HCT116 (cell line): ENCODE results near the gene MAP1S.

ENCODE experiments used
- ELF1 ChIP-seq: IDR thresholded peaks from 2 replicates; pipeline ENCODE4 v1.6.1; 2012; ENCODE audit warnings: low read depth, borderline replicate concordance
- EZH2 ChIP-seq: fragments of 200-600 bp; sonication (generic); IDR thresholded peaks from 2 replicates; pipeline ENCODE4 v1.6.1; 2017; ENCODE audit warnings: antibody characterized with exemption, mixed run types
- JUND ChIP-seq: IDR thresholded peaks from 2 replicates; pipeline ENCODE4 v1.6.1; 2012
- POLR2A ChIP-seq: IDR thresholded peaks from 2 replicates; pipeline ENCODE4 v1.7.0; 2011; ENCODE audit warnings: borderline replicate concordance; ENCODE audit not compliant: insufficient read depth, insufficient read length; ENCODE audit errors: extremely low read depth
- POLR2AphosphoS5 ChIP-seq: IDR thresholded peaks from 2 replicates; pipeline ENCODE4 v1.6.1; 2011; ENCODE audit warnings: mild to moderate bottlenecking, low read depth, low read length, moderate library complexity
- RAD21 ChIP-seq: IDR thresholded peaks from 2 replicates; pipeline ENCODE4 v1.6.1; 2012; ENCODE audit warnings: low read depth, mild to moderate bottlenecking
- SP1 ChIP-seq: IDR thresholded peaks from 2 replicates; pipeline ENCODE4 v1.6.1; 2012; ENCODE audit warnings: low read depth
- TCF7L2 ChIP-seq: IDR thresholded peaks from 2 replicates; pipeline ENCODE4 v1.7.0; 2011; ENCODE audit warnings: borderline replicate concordance, inconsistent platforms; ENCODE audit not compliant: insufficient read depth, insufficient read length; ENCODE audit errors: extremely low read depth
- YY1 ChIP-seq: IDR thresholded peaks from 2 replicates; pipeline ENCODE4 v1.6.1; 2011; ENCODE audit warnings: low read length, low read depth, moderate library complexity, mild to moderate bottlenecking; ENCODE audit not compliant: insufficient replicate concordance; ENCODE audit errors: extremely low read depth
- ZNF274 ChIP-seq: fragments of 200-500 bp; sonication (Bioruptor generic); IDR thresholded peaks from 2 replicates; pipeline ENCODE4 v1.6.1; 2014; ENCODE audit warnings: mild to moderate bottlenecking, low read depth, low read length, inconsistent platforms
- TF ChIP-seq, protein P1 (sequence below), 3 experiments: fragments of 200-600 bp in 1 of 3; sonication (generic) in 1 of 3; IDR thresholded peaks in 2 of 3; conservative IDR thresholded peaks in 1 of 3; 2 replicates each; pipeline ENCODE4 v1.5.1; 2012 to 2017; ENCODE audit warnings: low read depth in 2 of 3, low read length in 2 of 3, antibody characterized with exemption in 1 of 3, borderline replicate concordance in 1 of 3, control low read depth in 1 of 3, mild to moderate bottlenecking in 1 of 3, mixed read lengths in 1 of 3, mixed run types in 1 of 3, moderate library complexity in 1 of 3; ENCODE audit not compliant: insufficient read depth in 1 of 3
- TF ChIP-seq, protein P2 (sequence below): IDR thresholded peaks from 2 replicates; pipeline ENCODE4 v1.6.1; 2012
- TF ChIP-seq, protein P3 (sequence below): IDR thresholded peaks from 2 replicates; pipeline ENCODE4 v1.6.1; 2012; ENCODE audit warnings: low read depth

- TF ChIP-seq, protein P1, sequence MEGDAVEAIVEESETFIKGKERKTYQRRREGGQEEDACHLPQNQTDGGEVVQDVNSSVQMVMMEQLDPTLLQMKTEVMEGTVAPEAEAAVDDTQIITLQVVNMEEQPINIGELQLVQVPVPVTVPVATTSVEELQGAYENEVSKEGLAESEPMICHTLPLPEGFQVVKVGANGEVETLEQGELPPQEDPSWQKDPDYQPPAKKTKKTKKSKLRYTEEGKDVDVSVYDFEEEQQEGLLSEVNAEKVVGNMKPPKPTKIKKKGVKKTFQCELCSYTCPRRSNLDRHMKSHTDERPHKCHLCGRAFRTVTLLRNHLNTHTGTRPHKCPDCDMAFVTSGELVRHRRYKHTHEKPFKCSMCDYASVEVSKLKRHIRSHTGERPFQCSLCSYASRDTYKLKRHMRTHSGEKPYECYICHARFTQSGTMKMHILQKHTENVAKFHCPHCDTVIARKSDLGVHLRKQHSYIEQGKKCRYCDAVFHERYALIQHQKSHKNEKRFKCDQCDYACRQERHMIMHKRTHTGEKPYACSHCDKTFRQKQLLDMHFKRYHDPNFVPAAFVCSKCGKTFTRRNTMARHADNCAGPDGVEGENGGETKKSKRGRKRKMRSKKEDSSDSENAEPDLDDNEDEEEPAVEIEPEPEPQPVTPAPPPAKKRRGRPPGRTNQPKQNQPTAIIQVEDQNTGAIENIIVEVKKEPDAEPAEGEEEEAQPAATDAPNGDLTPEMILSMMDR (IDR thresholded peaks at IDR 0.05 in 2 of 3, conservative IDR thresholded peaks at IDR 0.05 in 1 of 3; ENCODE audit: borderline replicate concordance in 1 of 3, insufficient read depth in 1 of 3, low read depth in 2 of 3, low read length in 2 of 3) = no peak
- TF ChIP-seq EZH2 (no peak), JUND (no peak), ZNF274 (no peak), POLR2A (no peak), POLR2AphosphoS5 (no peak), YY1 (no peak), RAD21 (no peak), TCF7L2 (no peak), SP1 (no peak), ELF1 (no peak)
- TF ChIP-seq, protein P2, sequence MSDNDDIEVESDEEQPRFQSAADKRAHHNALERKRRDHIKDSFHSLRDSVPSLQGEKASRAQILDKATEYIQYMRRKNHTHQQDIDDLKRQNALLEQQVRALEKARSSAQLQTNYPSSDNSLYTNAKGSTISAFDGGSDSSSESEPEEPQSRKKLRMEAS = no peak
- TF ChIP-seq, protein P3, sequence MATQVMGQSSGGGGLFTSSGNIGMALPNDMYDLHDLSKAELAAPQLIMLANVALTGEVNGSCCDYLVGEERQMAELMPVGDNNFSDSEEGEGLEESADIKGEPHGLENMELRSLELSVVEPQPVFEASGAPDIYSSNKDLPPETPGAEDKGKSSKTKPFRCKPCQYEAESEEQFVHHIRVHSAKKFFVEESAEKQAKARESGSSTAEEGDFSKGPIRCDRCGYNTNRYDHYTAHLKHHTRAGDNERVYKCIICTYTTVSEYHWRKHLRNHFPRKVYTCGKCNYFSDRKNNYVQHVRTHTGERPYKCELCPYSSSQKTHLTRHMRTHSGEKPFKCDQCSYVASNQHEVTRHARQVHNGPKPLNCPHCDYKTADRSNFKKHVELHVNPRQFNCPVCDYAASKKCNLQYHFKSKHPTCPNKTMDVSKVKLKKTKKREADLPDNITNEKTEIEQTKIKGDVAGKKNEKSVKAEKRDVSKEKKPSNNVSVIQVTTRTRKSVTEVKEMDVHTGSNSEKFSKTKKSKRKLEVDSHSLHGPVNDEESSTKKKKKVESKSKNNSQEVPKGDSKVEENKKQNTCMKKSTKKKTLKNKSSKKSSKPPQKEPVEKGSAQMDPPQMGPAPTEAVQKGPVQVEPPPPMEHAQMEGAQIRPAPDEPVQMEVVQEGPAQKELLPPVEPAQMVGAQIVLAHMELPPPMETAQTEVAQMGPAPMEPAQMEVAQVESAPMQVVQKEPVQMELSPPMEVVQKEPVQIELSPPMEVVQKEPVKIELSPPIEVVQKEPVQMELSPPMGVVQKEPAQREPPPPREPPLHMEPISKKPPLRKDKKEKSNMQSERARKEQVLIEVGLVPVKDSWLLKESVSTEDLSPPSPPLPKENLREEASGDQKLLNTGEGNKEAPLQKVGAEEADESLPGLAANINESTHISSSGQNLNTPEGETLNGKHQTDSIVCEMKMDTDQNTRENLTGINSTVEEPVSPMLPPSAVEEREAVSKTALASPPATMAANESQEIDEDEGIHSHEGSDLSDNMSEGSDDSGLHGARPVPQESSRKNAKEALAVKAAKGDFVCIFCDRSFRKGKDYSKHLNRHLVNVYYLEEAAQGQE = no peak
Measured at GRCh38 chr19:17718550-17718946, 732 bp upstream of the MAP1S start.
